Fibroblast of lung (primary cell): ENCODE measurements around the gene TRPM6. TPM values are rescaled to one million over a fixed set of nuclear protein-coding genes. Genes with fewer than 3 reads are reported as not detected.
A peak's percentile ranks its signal among the peaks of the same experiment; 100 is the strongest.

Experiments
- DNase-seq, 2 donors: peaks; one replicate each; pipeline versions ENCODE4 v3.0.0 to v3.0.0-alpha.2; 2010; ENCODE audit warnings: low read depth in 2 of 2
- H2AFZ ChIP-seq: 2 replicates; pipeline ENCODE4 v1.5.1; 2012; ENCODE audit warnings: low read length, control low read depth, inconsistent platforms
- H3K27ac ChIP-seq: 2 replicates; pipeline ENCODE4 v1.5.1; 2011; ENCODE audit warnings: low read length, control low read depth; ENCODE audit not compliant: insufficient read depth
- H3K27me3 ChIP-seq: 2 replicates; pipeline ENCODE4 v1.5.1; 2011; ENCODE audit warnings: mild to moderate bottlenecking, low read length; ENCODE audit not compliant: control insufficient read depth, insufficient read depth
- H3K36me3 ChIP-seq: 2 replicates; pipeline ENCODE4 v1.5.1; 2011; ENCODE audit warnings: low read length; ENCODE audit not compliant: control insufficient read depth, insufficient read depth
- H3K4me1 ChIP-seq: 2 replicates; pipeline ENCODE4 v1.5.1; 2011; ENCODE audit warnings: low read length; ENCODE audit not compliant: control insufficient read depth, insufficient read depth; ENCODE audit errors: extremely low read depth
- H3K4me2 ChIP-seq: 2 replicates; pipeline ENCODE4 v1.5.1; 2011; ENCODE audit warnings: low read length, control low read depth; ENCODE audit not compliant: insufficient read depth; ENCODE audit errors: extremely low read depth
- H3K4me3 ChIP-seq, 4 experiments: fragments of 200-600 bp in 1 of 4; sonication (generic) in 1 of 4; replicated peaks in 1 of 4; 2 replicates each; pipeline ENCODE4 v1.5.1; 2011 to 2016; ENCODE audit warnings: low read length in 4 of 4, low read depth in 3 of 4, mild to moderate bottlenecking in 3 of 4, control low read depth in 2 of 4, inconsistent platforms in 1 of 4, mixed read lengths in 1 of 4; ENCODE audit not compliant: insufficient read depth in 1 of 4; ENCODE audit errors: control extremely low read depth in 1 of 4
- H3K79me2 ChIP-seq: 2 replicates; pipeline ENCODE4 v1.5.1; 2012; ENCODE audit warnings: mild to moderate bottlenecking, low read length, inconsistent platforms; ENCODE audit not compliant: control insufficient read depth, insufficient read depth
- H3K9ac ChIP-seq: 2 replicates; pipeline ENCODE4 v1.5.1; 2011; ENCODE audit warnings: mild to moderate bottlenecking, low read length, control low read depth; ENCODE audit not compliant: insufficient read depth
- H3K9me3 ChIP-seq: 2 replicates; pipeline ENCODE4 v1.5.1; 2012; ENCODE audit warnings: low read depth, low read length; ENCODE audit not compliant: control insufficient read depth, insufficient read depth
- H4K20me1 ChIP-seq: 2 replicates; pipeline ENCODE4 v1.5.1; 2011; ENCODE audit warnings: low read length; ENCODE audit not compliant: control insufficient read depth, insufficient read depth; ENCODE audit errors: extremely low read depth
- CTCF ChIP-seq, 2 donors: IDR thresholded peaks in 1 of 2; conservative IDR thresholded peaks in 1 of 2; 1 replicate in 1 of 2; 2 replicates in 1 of 2; pipeline ENCODE4 v1.5.1; 2011 to 2012; ENCODE audit warnings: low read length in 2 of 2, control low read depth in 1 of 2, inconsistent platforms in 1 of 2, low read depth in 1 of 2, mild to moderate bottlenecking in 1 of 2
- EZH2 ChIP-seq: IDR thresholded peaks from 2 replicates; pipeline ENCODE4 v1.5.1; 2012; ENCODE audit warnings: low read length, control low read depth, mild to moderate bottlenecking; ENCODE audit errors: missing control alignments
- polyA plus RNA-seq, 2 donors: library from polyadenylated mRNA; depleted of rRNA in 1 of 2; stranded (reverse) in 1 of 2; unstranded in 1 of 2; fragments of >200 nt; gene quantifications; 2 replicates each; pipeline ENCODE4 v1.2.1, GENCODE V29; 2011 to 2012; ENCODE audit warnings: missing spikeins in 1 of 2
- total RNA-seq: library from RNA; depleted of rRNA; stranded (reverse); fragments of >200 nt; gene quantifications from 2 replicates; pipeline ENCODE4 v1.2.1, GENCODE V29; 2014

TRPM6 gene
- total and polyA plus RNA-seq, 2 donors (not counting 1 experiment from before 2014, with no cell fraction given): under 0.01 to 0.02 TPM

- Histone ChIP-seq H2AFZ (no peak overlapping the region), H4K20me1 (no peaks in the 10 kb centered on the region), H3K79me2 (no peaks in the 10 kb centered on the region), H3K36me3 (no peaks in the 10 kb centered on the region), H3K4me3 (no peak overlapping the region), H3K4me1 (no peaks in the 10 kb centered on the region), H3K27ac (no peak overlapping the region), H3K4me2 (no peak overlapping the region), H3K9me3 (no peaks in the 10 kb centered on the region), H3K27me3 (no peaks in the 10 kb centered on the region), H3K9ac (no peak overlapping the region)
- peak in 1 of 2 donors; percentile 30 for DNase-seq
- TF ChIP-seq CTCF (conservative IDR thresholded peaks at IDR 0.05 in 1 of 2, IDR thresholded peaks at IDR 0.05 in 1 of 2; ENCODE audit: low read depth in 1 of 2, low read length in 2 of 2) (no peak), EZH2 (no peak)
Measured at GRCh38 chr9:74681906-74682305, 205.8 kb downstream of the TRPM6 start.

- no peak for DNase-seq
- H3K79me2 ChIP-seq: no peaks in the 10 kb centered on the region
- no peak overlapping the region for H3K4me2 ChIP-seq
- H3K4me1 ChIP-seq: no peaks in the 10 kb centered on the region
- no peaks in the 10 kb centered on the region for H3K36me3 ChIP-seq
- no peaks in the 10 kb centered on the region for H4K20me1 ChIP-seq
- TF ChIP-seq CTCF (conservative IDR thresholded peaks at IDR 0.05 in 1 of 2, IDR thresholded peaks at IDR 0.05 in 1 of 2; ENCODE audit: low read depth in 1 of 2, low read length in 2 of 2) (no peak), EZH2 (no peak)
- H3K27me3 ChIP-seq: no peaks in the 10 kb centered on the region
- H3K9ac ChIP-seq: no peak overlapping the region
- no peak overlapping the region for H3K27ac ChIP-seq
- no peak overlapping the region for H3K4me3 ChIP-seq
- no peaks in the 10 kb centered on the region for H3K9me3 ChIP-seq
- H2AFZ ChIP-seq: no peak overlapping the region
Measured at GRCh38 chr9:74674077-74674476, 213.6 kb downstream of the TRPM6 start.

Other genes starting within 250 kb of the TRPM6 start
- gene C9orf40, start 65.0 kb upstream of the TRPM6 start, total RNA-seq: 3.3 and 4.5 TPM in 2 replicates
- gene C9orf40, start 65.0 kb upstream of the TRPM6 start, polyA plus RNA-seq: 3.0 and 4.4 TPM in 2 replicates
- 21.3 and 23.0 TPM in 2 replicates for gene CARNMT1, start 140.4 kb upstream of the TRPM6 start, total RNA-seq
- 13.5 and 23.2 TPM in 2 replicates for gene CARNMT1, start 140.4 kb upstream of the TRPM6 start, polyA plus RNA-seq
- 21.1 and 33.9 TPM in 2 replicates for gene NMRK1, start 200.2 kb upstream of the TRPM6 start, total RNA-seq
- gene NMRK1, start 200.2 kb upstream of the TRPM6 start, polyA plus RNA-seq: 16.0 and 19.4 TPM in 2 replicates
- gene OSTF1, start 200.6 kb upstream of the TRPM6 start, total RNA-seq: 33.6 and 49.9 TPM in 2 replicates
- 36.0 and 48.4 TPM in 2 replicates for gene OSTF1, start 200.6 kb upstream of the TRPM6 start, polyA plus RNA-seq